GM19240 (cell line): ENCODE data around the gene KCNC4.

Source experiments
- DNase-seq: peaks from one replicate; pipeline ENCODE4 v3.0.0; 2011; ENCODE audit warnings: low spot score; ENCODE audit not compliant: insufficient read length

Gene KCNC4

DNA sequence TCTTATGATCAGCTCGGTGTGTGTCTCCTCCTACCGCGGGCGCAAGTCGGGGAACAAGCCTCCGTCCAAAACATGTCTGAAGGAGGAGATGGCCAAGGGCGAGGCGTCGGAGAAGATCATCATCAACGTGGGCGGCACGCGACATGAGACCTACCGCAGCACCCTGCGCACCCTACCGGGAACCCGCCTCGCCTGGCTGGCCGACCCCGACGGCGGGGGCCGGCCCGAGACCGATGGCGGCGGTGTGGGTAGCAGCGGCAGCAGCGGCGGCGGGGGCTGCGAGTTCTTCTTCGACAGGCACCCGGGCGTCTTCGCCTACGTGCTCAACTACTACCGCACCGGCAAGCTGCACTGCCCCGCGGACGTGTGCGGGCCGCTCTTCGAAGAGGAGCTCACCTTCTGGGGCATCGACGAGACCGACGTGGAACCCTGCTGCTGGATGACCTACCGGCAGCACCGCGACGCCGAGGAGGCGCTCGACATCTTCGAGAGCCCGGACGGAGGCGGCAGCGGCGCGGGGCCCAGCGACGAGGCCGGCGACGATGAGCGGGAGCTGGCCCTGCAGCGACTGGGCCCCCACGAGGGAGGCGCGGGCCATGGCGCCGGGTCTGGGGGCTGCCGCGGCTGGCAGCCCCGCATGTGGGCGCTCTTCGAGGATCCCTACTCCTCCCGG is 1.5 kb downstream of the KCNC4 start:
- no peak for DNase-seq

DNA sequence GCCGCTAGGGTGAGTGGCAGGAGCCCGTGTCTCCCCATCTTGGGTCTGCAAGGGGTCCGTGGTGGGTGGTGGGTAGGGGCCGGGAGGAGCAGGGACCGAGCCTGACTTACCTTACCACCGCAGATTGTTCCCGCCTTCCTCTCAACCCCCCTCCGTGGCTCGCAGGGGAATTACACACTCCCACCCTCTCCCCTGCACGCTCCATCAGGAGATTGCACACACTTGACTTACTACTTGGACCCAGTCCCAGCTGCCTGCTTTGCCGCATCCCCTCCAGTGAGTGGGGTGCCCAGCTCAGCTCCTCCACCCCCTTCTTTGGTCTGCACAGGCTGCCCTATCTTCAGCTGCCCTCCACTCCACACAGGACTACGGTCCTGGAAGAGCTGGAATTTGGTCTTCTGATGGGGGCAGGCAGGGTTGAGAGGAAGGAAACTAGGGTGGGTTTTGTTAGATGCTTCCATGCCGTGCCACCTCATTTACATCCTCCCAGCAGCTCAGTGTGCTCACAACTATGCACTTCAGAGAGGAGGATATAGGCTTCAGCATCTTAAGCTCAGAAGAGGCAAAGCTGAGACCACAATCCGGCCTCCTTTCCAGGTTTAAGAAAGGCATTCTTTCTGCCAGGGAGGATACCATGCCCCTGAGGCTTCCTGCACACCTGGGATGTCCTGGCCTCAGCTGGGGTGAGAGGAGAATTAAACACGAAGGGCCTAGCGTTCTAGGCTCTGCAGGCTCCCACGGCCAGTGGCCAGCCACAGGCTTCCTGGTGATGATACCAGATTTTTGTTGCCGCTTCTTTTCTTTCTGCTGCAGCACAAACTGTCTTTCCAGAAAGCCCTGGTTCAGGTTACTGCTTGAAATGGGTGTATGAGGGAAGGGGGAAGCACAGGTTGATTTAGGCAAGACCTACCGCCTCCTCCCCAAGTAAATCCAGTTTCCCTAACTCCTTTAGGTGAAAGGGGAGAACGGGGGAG is 2.3 kb downstream of the KCNC4 start:
- DNase-seq: no peak

DNA sequence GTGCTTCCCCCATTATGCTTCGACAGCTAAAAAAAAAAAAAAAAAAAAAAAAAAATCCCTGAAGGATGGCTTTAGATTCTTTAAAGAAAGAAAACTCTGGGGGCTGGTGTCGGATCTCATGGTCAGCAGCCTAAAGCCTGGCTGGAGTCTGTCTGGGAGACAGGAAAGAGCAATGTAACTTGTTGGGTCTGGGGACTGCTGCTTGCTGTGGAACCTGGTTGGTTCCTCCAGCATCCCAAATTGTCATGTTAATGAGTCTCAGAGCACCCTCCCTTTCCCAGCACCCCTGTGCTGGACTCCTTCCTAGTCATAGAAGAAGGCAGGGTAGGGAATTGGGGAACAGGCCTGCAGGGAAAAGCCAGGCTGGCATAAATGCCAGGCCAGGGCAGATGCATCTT is 3.0 kb downstream of the KCNC4 start:
- DNase-seq: no peak

DNA sequence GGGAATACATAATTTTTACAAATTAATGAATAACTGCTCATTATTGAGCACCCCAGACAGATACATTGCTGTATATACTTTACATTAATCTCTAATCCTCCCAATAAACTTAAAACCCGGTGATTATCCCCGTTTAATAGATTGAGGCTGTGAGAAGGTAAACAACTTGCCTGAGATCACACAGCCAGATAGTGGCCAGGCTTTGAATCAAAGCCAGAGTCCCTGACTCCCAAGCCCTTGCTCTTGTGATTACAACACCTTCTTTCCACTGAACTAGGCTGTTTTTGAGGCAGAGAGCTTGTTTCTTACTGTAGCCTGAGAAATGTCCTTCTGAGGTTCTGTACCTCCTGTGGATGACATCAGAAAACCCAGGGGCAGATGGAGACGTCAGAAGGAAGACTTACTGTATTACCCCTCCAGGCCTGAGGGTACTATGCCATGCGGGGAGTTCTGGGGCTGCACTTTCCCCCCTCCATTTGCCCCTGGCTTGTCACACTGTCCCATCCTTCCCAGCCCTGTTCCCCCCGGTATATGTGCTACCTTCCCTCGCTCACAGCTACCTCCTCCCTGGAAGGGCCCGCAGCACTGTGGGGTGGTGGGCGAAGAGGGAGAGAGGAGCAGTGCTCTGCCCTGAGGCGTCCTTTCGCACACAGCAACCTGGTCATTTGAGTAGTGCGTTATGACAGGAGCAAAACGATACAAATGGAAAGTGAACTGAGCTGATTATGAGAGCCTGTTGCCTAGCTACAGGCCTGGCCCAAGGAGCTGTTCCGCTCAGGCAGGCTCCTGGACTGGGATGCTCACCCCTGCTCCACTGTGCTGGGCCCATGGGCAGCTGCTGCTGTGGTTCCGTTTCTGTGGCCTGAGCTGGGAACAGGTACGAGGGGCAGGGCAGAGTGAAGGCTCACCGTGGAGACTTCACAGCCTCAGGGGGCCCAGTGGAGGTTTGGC is 4.6 kb downstream of the KCNC4 start:
- no peak for DNase-seq

DNA sequence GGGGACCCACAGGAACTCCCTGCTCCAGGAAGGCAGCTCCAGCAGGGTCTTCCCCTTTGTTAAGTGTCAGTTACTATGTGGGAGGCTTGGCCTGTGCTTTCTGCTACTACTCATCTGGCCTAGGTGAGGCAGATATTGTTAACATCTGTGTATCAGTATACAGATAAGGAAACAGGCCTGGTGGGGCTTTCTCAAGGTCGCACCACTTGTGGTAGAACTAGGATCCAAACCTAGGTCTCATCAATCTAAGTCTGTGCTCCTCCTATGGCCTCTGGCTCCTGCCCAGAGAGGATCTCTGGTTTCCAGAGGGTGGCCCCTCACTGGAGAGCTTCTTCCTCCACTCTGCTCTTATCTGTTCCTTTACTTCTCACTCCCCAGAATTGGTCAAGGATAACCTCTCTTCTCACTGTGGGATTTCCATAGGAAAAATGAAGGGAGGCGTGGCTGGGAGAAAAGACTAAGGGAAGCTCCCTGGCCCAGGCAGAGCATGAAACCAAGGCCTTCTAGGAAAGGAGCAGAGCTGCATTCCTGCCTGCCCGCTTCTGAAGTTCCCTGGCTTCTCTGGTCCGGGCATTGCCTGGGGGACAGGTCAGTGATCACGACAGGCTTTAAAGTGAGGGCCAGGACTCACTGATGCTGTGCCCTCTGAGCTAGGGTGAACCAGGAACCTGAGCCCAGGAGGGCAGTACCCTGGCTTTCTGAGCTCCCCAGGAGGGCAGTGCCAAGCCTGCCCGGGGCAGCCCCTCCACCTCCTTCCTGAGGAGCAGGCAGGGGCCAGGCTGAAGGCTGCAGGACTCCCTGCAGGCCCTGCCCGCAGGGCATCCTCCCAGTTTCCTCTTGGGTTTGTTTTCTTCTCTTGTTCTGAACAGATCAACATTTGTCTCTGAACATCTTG is 5.8 kb downstream of the KCNC4 start:
- no peak for DNase-seq

GRCh38 chr1:110216844-110217444 is 6.8 kb downstream of the KCNC4 start:
- no peak for DNase-seq

GRCh38 chr1:110218137-110218536 is 8.0 kb downstream of the KCNC4 start:
- no peak for DNase-seq

- DNase-seq: no peak
Measured at GRCh38 chr1:110218739-110219138, 8.6 kb downstream of the KCNC4 start.

DNA sequence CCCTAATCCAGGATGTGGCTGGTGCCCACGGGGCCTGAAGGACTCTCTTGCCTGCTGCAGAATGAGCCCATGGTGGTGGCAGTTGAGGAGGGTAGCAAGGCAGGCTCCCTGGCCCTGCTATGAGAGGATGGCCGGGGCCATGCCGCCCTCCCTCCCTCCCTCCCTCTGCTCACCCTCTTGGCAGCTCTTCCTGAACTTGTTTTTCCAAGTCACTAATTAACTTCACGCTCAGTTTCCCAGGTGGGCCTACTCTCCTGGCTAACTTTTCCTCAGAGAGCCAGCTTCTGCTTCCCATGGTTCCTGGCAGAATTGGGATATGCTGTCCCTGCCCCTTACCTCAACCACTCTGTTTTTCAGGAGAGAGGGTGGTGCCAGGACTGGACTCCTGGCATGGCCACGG is 10.2 kb downstream of the KCNC4 start:
- DNase-seq: no peak

DNA sequence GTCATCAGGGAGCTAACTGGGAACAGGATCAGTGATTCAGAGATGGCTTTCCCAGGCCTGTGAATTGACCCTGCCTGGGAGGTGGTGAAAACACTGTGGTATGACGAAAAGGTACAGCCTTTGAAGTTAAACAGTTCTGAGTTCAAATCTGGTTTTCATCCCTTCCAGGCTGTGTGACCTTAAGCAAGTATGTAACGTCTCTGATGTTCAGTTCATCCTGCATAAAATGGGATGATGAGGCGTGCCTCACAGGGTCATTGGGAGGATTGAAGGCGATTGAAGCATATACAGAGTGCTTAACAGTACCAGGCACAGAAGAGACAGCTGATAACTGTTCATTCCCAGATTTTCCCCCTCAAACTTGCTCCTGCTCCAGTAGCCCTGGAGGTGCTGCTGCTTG is 11.0 kb downstream of the KCNC4 start:
- DNase-seq: no peak

GRCh38 chr1:110223127-110223526 is 13.0 kb downstream of the KCNC4 start:
- no peak for DNase-seq

GRCh38 chr1:110223581-110223980 is 13.5 kb downstream of the KCNC4 start:
- no peak for DNase-seq

GRCh38 chr1:110224240-110224995 is 14.3 kb downstream of the KCNC4 start:
- no peak for DNase-seq

DNA sequence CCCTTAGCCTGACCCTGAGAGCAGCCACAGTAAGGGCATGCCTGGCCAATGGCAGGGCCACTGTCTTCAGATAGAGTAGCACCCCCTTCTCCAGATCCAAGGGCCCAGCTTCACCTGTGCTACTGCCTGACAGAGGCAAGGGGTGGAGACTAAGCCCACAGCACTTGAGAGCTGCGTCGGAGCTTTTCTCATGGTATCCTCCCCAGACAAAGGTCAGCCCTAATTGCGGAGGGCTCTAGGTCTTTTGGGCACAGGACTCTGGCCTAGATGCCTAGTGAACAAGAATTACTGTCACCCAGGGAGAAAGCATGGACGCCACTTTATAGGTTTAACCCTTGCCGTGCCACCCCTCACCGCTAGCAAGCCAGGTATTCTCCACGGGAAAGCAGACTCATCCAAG is 15.1 kb downstream of the KCNC4 start:
- DNase-seq: no peak

DNA sequence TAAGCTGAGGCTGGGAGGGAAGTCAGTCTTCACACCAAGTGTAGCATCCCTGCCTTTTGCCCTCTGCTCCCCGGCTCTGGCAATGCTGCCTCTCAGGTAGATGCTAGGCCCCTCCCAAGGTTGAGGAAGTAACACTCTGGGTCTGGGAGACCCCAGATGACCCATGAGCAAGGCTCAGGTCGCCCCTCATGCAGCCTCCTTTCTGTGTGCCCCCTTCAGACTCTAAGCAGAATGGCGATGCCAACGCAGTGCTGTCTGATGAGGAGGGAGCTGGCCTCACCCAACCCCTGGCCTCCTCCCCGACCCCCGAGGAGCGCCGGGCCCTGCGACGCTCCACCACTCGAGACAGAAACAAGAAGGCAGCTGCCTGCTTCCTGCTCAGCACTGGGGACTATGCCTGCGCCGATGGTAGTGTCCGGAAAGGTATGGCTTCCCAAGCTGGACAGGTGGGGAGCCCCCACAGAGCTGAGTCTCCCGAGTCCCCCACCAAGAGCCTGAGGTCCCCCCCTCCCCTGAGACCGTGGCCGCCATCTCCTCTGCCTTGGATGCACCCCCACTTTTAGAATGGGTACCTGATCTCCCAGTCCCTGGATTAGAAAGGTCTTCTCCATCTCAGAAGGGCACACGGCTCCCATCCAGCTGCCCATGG is 15.8 kb downstream of the KCNC4 start:
- no peak for DNase-seq

DNA sequence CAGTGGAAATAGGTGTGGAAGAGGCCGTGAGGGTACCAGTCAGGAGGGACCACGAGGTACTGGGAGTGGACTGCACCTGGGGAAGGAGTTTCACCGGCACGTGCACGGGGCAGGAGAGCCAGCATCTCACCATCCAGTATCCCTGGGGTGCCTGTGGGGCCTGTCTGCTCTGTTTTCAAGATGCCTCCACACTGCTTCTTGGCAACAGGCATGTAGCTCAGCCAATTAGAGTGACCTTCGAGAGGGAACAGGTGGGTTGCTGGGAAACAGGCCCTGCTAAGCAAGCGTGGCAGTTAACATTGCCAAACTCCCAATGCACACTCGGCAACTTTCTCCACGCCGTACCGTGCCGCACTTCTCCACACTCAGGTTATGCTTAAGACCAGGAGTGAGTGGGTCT is 17.7 kb downstream of the KCNC4 start:
- no peak for DNase-seq

- no peak for DNase-seq
Measured at GRCh38 chr1:110228381-110228780, 18.3 kb downstream of the KCNC4 start.

DNA sequence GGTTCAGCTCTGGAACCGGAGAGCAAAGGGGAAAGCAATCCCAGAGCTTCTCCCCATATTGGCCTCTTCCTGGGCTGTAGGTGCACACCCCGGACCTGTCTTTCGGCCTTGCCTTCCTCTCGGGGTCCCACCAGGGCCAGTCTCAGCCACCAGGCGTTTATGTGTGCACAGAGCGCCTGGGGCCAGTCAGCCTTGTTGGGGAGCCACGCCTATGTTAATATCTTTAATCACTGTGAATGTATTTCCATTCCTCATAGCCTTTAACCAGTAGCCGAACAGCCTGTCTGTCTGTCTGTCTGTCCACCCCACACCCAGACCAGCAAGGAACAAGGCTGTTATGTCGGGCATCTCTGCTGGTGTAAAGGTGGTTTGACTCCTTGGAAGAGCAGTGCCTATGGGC is 18.8 kb downstream of the KCNC4 start:
- no peak for DNase-seq
